ENCODE results near the gene C4orf50. TPM values are rescaled to one million over a fixed set of nuclear protein-coding genes. Genes with fewer than 3 reads are reported as not detected.

C4orf50 gene
- total and polyA plus RNA-seq, 11 donors, result 0.05 to 0.11 TPM; not detected in 9

DNA sequence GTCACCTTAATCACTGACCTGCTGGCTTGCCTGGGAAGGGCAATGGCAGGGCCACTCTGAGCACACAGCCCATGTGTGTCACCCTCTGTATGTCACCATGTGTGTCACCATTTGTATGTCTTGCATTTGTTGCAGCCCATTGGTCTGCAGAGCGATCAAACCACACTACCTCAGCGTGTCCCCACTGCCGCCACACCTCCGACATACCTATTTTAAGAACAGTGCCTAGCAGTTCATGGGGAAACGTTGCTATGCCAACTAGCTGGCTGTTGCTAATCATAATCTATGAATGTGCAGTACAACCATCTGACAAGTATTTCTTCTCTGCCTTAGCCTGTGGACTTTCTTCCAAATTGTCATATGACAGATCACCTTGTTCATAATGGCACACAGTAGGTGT is 117.4 kb downstream of the C4orf50 start:
- Histone ChIP-seq H3K4me1 (no peaks in the 10 kb centered on the region), H3K27ac (no peak overlapping the region), H3K9me3 (peaks cover 0 to 10% (median 0%) of the 10 kb centered on the region in 12 donors), H3K36me3 (no peaks in the 10 kb centered on the region), H3K27me3 (peaks cover 0 to 86% (median 24%) of the 10 kb centered on the region in 9 donors), H3K4me3 (no peak overlapping the region)
- intact Hi-C loops (cut with DNase I), result no loop called here
- ATAC-seq (peak in 2 of 4 donors; percentile 18 to 61), DNase-seq (no peak)
- WGBS, 4 donors, result 50 to 68% (median 59%) methylated on average over 5 of the region's 5 CpGs
- TF ChIP-seq, protein P1, sequence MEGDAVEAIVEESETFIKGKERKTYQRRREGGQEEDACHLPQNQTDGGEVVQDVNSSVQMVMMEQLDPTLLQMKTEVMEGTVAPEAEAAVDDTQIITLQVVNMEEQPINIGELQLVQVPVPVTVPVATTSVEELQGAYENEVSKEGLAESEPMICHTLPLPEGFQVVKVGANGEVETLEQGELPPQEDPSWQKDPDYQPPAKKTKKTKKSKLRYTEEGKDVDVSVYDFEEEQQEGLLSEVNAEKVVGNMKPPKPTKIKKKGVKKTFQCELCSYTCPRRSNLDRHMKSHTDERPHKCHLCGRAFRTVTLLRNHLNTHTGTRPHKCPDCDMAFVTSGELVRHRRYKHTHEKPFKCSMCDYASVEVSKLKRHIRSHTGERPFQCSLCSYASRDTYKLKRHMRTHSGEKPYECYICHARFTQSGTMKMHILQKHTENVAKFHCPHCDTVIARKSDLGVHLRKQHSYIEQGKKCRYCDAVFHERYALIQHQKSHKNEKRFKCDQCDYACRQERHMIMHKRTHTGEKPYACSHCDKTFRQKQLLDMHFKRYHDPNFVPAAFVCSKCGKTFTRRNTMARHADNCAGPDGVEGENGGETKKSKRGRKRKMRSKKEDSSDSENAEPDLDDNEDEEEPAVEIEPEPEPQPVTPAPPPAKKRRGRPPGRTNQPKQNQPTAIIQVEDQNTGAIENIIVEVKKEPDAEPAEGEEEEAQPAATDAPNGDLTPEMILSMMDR (IDR thresholded peaks at IDR 0.05), result no peak
- no peak for TF ChIP-seq POLR2A (IDR thresholded peaks at IDR 0.05)

DNA sequence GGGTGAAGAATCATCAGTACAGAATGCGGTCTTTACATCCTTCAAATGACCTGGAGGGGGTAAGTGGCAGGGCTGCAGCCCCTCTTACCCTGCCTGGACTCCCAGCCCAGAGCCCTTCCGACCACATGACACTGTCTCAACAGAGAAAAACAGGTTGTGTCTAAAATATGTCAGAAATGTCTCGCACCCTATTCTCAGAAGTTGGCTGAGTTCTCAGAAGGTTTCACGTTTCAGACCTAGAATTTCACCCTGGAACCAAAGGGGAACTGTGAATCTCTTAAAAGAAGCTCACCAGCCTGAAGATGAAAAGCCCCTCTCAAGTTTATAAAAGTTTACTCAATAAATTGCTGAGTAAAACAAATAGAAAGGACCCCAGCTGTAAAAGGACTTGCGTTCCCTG is 118.3 kb downstream of the C4orf50 start:
- TF ChIP-seq, protein P1 (IDR thresholded peaks at IDR 0.05), result no peak
- no peak for TF ChIP-seq POLR2A (IDR thresholded peaks at IDR 0.05)
- H3K27me3 ChIP-seq, result peaks cover 0 to 86% (median 33%) of the 10 kb centered on the region in 9 donors
- intact Hi-C loops (cut with DNase I), result no loop called here
- H3K4me1 ChIP-seq, result no peaks in the 10 kb centered on the region
- DNase-seq, result no peak
- no peak overlapping the region for H3K27ac ChIP-seq
- no peaks in the 10 kb centered on the region for H3K36me3 ChIP-seq
- H3K9me3 ChIP-seq, result peaks cover 0 to 10% (median 0%) of the 10 kb centered on the region in 12 donors
- WGBS, 4 donors, result 64 to 78% (median 74%) methylated on average over 5 of the region's 5 CpGs
- ATAC-seq, result no peak
- H3K4me3 ChIP-seq, result no peak overlapping the region

DNA sequence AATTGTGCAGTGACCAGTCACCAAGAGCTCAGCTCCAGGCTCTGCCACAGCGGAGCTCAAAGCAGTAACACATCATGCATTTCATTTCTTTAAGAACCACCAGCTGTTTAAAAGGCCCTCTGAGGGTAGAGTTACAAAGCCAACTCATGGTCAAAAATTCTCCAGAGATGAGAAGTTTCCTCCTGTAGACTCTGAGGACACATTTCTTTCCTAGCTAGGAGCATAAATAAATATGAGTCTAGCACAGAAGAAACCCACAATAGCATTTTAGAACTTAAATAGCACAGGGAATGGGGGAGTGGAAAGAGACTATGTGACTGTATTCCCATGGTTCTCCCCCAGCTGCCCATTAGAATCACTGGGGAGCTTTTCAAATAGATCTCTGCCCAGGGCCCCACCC is 118.8 kb downstream of the C4orf50 start:
- H3K36me3 ChIP-seq, result no peaks in the 10 kb centered on the region
- intact Hi-C loops (cut with DNase I), result no loop called here
- H3K27ac ChIP-seq, result no peak overlapping the region
- H3K4me1 ChIP-seq, result no peaks in the 10 kb centered on the region
- no peak for TF ChIP-seq POLR2A (IDR thresholded peaks at IDR 0.05)
- TF ChIP-seq, protein P1 (IDR thresholded peaks at IDR 0.05), result no peak
- peaks cover 0 to 10% (median 0%) of the 10 kb centered on the region in 12 donors for H3K9me3 ChIP-seq
- no peak for ATAC-seq
- H3K4me3 ChIP-seq, result no peak overlapping the region
- peaks cover under 1 to 88% (median 36%) of the 10 kb centered on the region in 9 donors for H3K27me3 ChIP-seq
- 89 to 96% (median 93%) methylated on average over 1 of the region's 1 CpG for WGBS, 4 donors
- no peak for DNase-seq

DNA sequence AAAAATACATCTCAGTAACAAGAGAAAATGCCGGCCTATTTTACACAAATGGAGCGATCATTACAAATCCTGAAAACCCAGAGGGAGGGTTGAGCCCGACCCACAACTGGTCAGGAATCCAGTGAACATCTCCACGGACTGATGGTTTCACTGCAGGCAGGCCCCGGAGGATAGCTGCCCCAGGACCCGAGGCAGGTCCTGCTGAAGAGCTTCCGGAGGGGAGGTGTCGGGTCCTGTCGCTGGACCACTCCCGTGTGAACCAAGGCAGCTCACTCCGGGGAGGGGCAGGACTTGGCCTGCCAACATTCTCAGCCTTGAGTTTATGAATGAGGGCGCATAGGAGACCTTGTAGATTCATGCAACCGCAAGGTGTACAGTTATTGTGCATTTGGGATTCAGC is 120.6 kb downstream of the C4orf50 start:
- no peaks in the 10 kb centered on the region for H3K36me3 ChIP-seq
- ATAC-seq (no peak), DNase-seq (no peak)
- no peak overlapping the region for H3K27ac ChIP-seq
- H3K27me3 ChIP-seq, result peaks cover 15 to 86% (median 42%) of the 10 kb centered on the region in 9 donors
- H3K4me3 ChIP-seq, result no peak overlapping the region
- WGBS, 4 donors, result 77 to 87% (median 82%) methylated on average over 13 of the region's 13 CpGs
- H3K4me1 ChIP-seq, result peaks cover 0 to 6% (median 0%) of the 10 kb centered on the region in 12 donors
- intact Hi-C loops (cut with DNase I), result no loop called here
- peaks cover 0 to 10% (median 0%) of the 10 kb centered on the region in 12 donors for H3K9me3 ChIP-seq
- TF ChIP-seq POLR2A (IDR thresholded peaks at IDR 0.05), result no peak
- TF ChIP-seq, protein P1 (IDR thresholded peaks at IDR 0.05), result no peak

Measured in heart left ventricle (tissue), 16 donors.